Tibial artery (tissue), 4 donors: ENCODE data around the gene NOTCH1.

Source experiments
- DNase-seq, 2 donors: peaks; one replicate each; pipeline ENCODE4 v3.0.0-alpha.2; 2019
- H3K27ac ChIP-seq, 2 donors: fragments of 200-600 bp; sonication (generic) in 1 of 2; 1 replicate in 1 of 2; 2 replicates in 1 of 2; pipeline ENCODE4 v1.5.1; 2018 to 2019; ENCODE audit warnings: mild to moderate bottlenecking in 1 of 2
- H3K27me3 ChIP-seq, 2 donors: fragments of 200-600 bp; sonication (generic) in 1 of 2; one replicate each; pipeline versions ENCODE4 v1.5.1 to v1.6.0; 2016 to 2019
- H3K36me3 ChIP-seq, 3 donors: fragments of 200-600 bp; sonication (generic) in 2 of 3; one replicate each; pipeline ENCODE4 v1.5.1; 2016 to 2019; ENCODE audit warnings: mild to moderate bottlenecking in 2 of 3
- H3K4me1 ChIP-seq, 4 donors: fragments of 200-600 bp; sonication (generic) in 2 of 4; 1 replicate in 3 of 4; 2 replicates in 1 of 4; pipeline ENCODE4 v1.5.1; 2016 to 2019
- H3K4me3 ChIP-seq, 2 donors: fragments of 200-600 bp; sonication (generic) in 1 of 2; 1 replicate in 1 of 2; 2 replicates in 1 of 2; pipeline ENCODE4 v1.5.1; 2018 to 2019; ENCODE audit warnings: mild to moderate bottlenecking in 2 of 2
- H3K9me3 ChIP-seq, 3 donors: fragments of 200-600 bp; sonication (generic) in 1 of 3; one replicate each; pipeline ENCODE4 v1.5.1; 2016 to 2019
- CTCF ChIP-seq, 2 experiments: fragments of 200-600 bp in 1 of 2; fragments of 450-650 bp in 1 of 2; IDR thresholded peaks; one replicate each; pipeline ENCODE4 v1.5.1; 2017 to 2019; ENCODE audit warnings: antibody characterized with exemption in 2 of 2, mild to moderate bottlenecking in 1 of 2, moderate library complexity in 1 of 2
- intact Hi-C: fragments of 100-400 bp; cut with DNase I; formaldehyde crosslinking; loops from one replicate; pipeline ENCODE4 v1.15.0; 2023; ENCODE audit warnings: low total_unique reads

The NOTCH1 gene

DNA sequence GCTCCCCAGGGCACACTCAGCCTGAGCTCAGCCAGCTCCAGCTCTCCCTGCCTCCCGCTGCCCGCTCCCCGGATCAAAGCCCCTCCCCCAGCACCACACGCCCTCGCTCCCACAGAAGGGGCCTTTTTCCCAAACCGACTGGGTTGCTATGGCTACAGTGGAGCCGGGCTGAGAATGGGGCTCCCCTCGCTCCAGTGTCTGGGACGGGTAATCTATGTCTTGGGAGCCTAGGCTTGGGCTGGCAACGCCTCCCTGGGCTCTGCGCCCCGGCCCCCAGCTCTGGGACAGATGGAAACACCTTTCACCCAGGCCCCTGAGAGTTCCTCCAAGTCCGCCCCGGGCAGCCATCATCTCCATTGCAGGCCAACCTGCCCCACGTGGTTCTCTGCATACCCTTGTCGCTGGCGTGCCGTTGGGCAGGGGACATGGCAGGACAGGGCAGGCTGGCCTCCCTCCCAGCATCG, 29.6 kb downstream of the NOTCH1 start:
- Histone ChIP-seq H3K27ac (no peak overlapping the region), H3K4me1 (no peaks in the 10 kb centered on the region), H3K36me3 (peaks cover 74 to 100% (median 94%) of the 10 kb centered on the region in 3 donors), H3K27me3 (no peaks in the 10 kb centered on the region), H3K9me3 (no peaks in the 10 kb centered on the region), H3K4me3 (no peak overlapping the region)
- DNase-seq = no peak
- TF ChIP-seq CTCF (IDR thresholded peaks at IDR 0.05) = no peak
- intact Hi-C loops = no loop called here

DNA sequence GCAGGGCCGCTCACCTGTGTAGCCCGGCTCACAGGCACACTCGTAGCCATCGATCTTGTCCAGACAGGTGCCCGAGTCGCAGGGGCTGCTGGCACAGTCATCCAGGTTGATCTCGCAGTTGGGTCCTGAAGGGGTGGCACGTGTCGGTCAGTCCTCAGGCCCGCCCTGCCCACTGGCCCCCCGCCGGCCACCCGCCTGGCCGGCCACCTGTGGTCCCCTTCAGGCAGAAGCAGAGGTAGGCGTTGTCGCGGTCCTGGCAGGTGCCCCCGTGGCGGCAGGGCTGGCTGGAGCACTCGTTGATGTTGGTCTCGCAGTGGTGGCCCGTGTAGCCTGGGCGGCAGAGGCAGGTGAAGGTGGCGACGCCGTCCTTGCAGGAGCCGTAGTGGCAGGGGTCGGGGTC, 30.6 kb downstream of the NOTCH1 start:
- no peak for TF ChIP-seq CTCF (IDR thresholded peaks at IDR 0.05)
- Histone ChIP-seq H3K9me3 (no peaks in the 10 kb centered on the region), H3K4me3 (no peak overlapping the region), H3K27me3 (no peaks in the 10 kb centered on the region), H3K36me3 (peaks cover 82 to 100% (median 97%) of the 10 kb centered on the region in 3 donors), H3K27ac (no peak overlapping the region), H3K4me1 (no peaks in the 10 kb centered on the region)
- DNase-seq = no peak
- intact Hi-C loops = no loop called here

- no peak for DNase-seq
- no peak overlapping the region for H3K4me3 ChIP-seq
- no peaks in the 10 kb centered on the region for H3K9me3 ChIP-seq
- intact Hi-C loops = no loop called here
- no peaks in the 10 kb centered on the region for H3K4me1 ChIP-seq
- H3K27ac ChIP-seq = no peak overlapping the region
- H3K27me3 ChIP-seq = no peaks in the 10 kb centered on the region
- H3K36me3 ChIP-seq = peaks cover 89 to 100% (median 100%) of the 10 kb centered on the region in 3 donors
- no peak for TF ChIP-seq CTCF (IDR thresholded peaks at IDR 0.05)
Measured at GRCh38 chr9:136514022-136514714, 31.7 kb downstream of the NOTCH1 start.

GRCh38 chr9:136513191-136513590, 32.7 kb downstream of the NOTCH1 start:
- no peaks in the 10 kb centered on the region for H3K27me3 ChIP-seq
- TF ChIP-seq CTCF (IDR thresholded peaks at IDR 0.05) = no peak
- intact Hi-C loops = no loop called here

GRCh38 chr9:136512651-136513071, 33.2 kb downstream of the NOTCH1 start:
- H3K9me3 ChIP-seq = no peaks in the 10 kb centered on the region
- DNase-seq = no peak
- peaks cover 89 to 100% (median 100%) of the 10 kb centered on the region in 3 donors for H3K36me3 ChIP-seq
- H3K4me1 ChIP-seq = no peaks in the 10 kb centered on the region
- no peak overlapping the region for H3K4me3 ChIP-seq
- H3K27me3 ChIP-seq = no peaks in the 10 kb centered on the region
- H3K27ac ChIP-seq = peak overlapping the region in 1 of 2 donors; percentile 37
- TF ChIP-seq CTCF (IDR thresholded peaks at IDR 0.05) = no peak
- intact Hi-C loops = no loop called here

More at GRCh38 chr9:136513191-136513590, 32.7 kb downstream of the NOTCH1 start:
- Histone ChIP-seq H3K4me3 (no peak overlapping the region), H3K27ac (no peak overlapping the region), H3K9me3 (no peaks in the 10 kb centered on the region), H3K36me3 (peaks cover 89 to 100% (median 100%) of the 10 kb centered on the region in 3 donors), H3K4me1 (no peaks in the 10 kb centered on the region)
- DNase-seq = no peak
